B cell (primary cell): ENCODE results near the gene DLG2. TPM values are rescaled to one million over a fixed set of nuclear protein-coding genes. Genes with fewer than 3 reads are reported as not detected.

Experiments
- ATAC-seq: fragments of 200-7000 bp; cut with Tn5 transposase; one replicate; pipeline ENCODE4 v1.10.0; 2021; ENCODE audit warnings: low read depth, mild to moderate bottlenecking, moderate number of reproducible peaks, moderate library complexity
- CTCF ChIA-PET: fragments of 350-600 bp; sonication (Branson Sonifier 250); formaldehyde crosslinking; loops from one replicate; lab custom pipeline; 2021; ENCODE audit warnings: antibody characterized with exemption, inconsistent platforms; lab: Charles Lee
- POLR2A ChIA-PET: fragments of 350-600 bp; sonication (Branson Sonifier 250); formaldehyde crosslinking; loops from one replicate; lab custom pipeline; 2021; ENCODE audit warnings: antibody characterized with exemption; lab: Charles Lee
- DNase-seq: peaks from one replicate; pipeline ENCODE4 v3.0.0; 2013
- H2AFZ ChIP-seq: 2 replicates; pipeline ENCODE4 v1.6.1; 2012; ENCODE audit warnings: mild to moderate bottlenecking, low read depth, low read length; ENCODE audit not compliant: insufficient read depth, poor library complexity, severe bottlenecking
- H3K27ac ChIP-seq, 2 donors: 1 replicate in 1 of 2; 2 replicates in 1 of 2; pipeline ENCODE4 v1.5.1; 2012 to 2013; ENCODE audit warnings: low read length in 2 of 2, mild to moderate bottlenecking in 2 of 2, moderate library complexity in 1 of 2
- H3K27me3 ChIP-seq, 4 experiments: fragments of 200-600 bp in 1 of 4; sonication (generic) in 1 of 4; replicated peaks in 1 of 4; 1 replicate in 2 of 4; 2 replicates in 2 of 4; pipeline versions ENCODE4 v1.6.1 to v1.7.0; 2013 to 2016; ENCODE audit warnings: low read length in 3 of 4, mild to moderate bottlenecking in 2 of 4, mixed read lengths in 1 of 4, moderate library complexity in 1 of 4; ENCODE audit not compliant: insufficient read depth in 4 of 4, control insufficient read depth in 3 of 4; ENCODE audit errors: control extremely low read depth in 1 of 4
- H3K36me3 ChIP-seq, 2 experiments: replicated peaks in 1 of 2; 1 replicate in 1 of 2; 2 replicates in 1 of 2; pipeline versions ENCODE4 v1.6.1 to v1.7.1; 2013; ENCODE audit warnings: low read length in 1 of 2; ENCODE audit not compliant: insufficient read depth in 2 of 2, control insufficient read depth in 1 of 2; ENCODE audit errors: control extremely low read depth in 1 of 2, extremely low read depth in 1 of 2
- H3K4me1 ChIP-seq, 2 donors: fragments of 200-600 bp in 1 of 2; sonication (generic) in 1 of 2; 1 replicate in 1 of 2; 2 replicates in 1 of 2; pipeline versions ENCODE4 v1.5.1 to v1.6.1; 2013 to 2017; ENCODE audit warnings: low read length in 2 of 2; ENCODE audit not compliant: control insufficient read depth in 2 of 2, insufficient read depth in 2 of 2
- H3K4me2 ChIP-seq: replicated peaks from 2 replicates; pipeline ENCODE3; 2012; ENCODE audit warnings: mild to moderate bottlenecking, low read depth, low read length; ENCODE audit not compliant: poor library complexity, severe bottlenecking
- H3K4me3 ChIP-seq, 5 experiments: fragments of 200-600 bp in 1 of 5; sonication (generic) in 1 of 5; 1 replicate in 3 of 5; 2 replicates in 2 of 5; pipeline versions ENCODE4 v1.5.1 to v1.7.0; 2011 to 2016; ENCODE audit warnings: low read length in 4 of 5, mild to moderate bottlenecking in 4 of 5, low read depth in 2 of 5, control low read depth in 1 of 5, moderate library complexity in 1 of 5; ENCODE audit not compliant: insufficient read depth in 1 of 5; ENCODE audit errors: control extremely low read depth in 1 of 5, extremely low read depth in 1 of 5
- H3K79me2 ChIP-seq: fragments of 200-600 bp; sonication (generic); one replicate; pipeline ENCODE4 v1.6.0; 2016; ENCODE audit warnings: low read length; ENCODE audit not compliant: control insufficient read depth, insufficient read depth
- H3K9ac ChIP-seq: fragments of 200-600 bp; sonication (generic); 2 replicates; pipeline ENCODE4 v1.6.1; 2017; ENCODE audit warnings: mild to moderate bottlenecking, low read length, moderate library complexity
- H3K9me3 ChIP-seq, 3 donors: one replicate each; pipeline versions ENCODE4 v1.6.1 to v1.7.1; 2013; ENCODE audit warnings: low read length in 2 of 3; ENCODE audit not compliant: control insufficient read depth in 2 of 3, insufficient read depth in 1 of 3; ENCODE audit errors: control extremely low read depth in 1 of 3
- H4K20me1 ChIP-seq: 2 replicates; pipeline ENCODE4 v1.6.0; 2012; ENCODE audit warnings: mild to moderate bottlenecking, low read length; ENCODE audit not compliant: insufficient read depth, control insufficient read depth, poor library complexity, severe bottlenecking
- H3K27ac Mint-ChIP-seq: one replicate; pipeline ENCODE4 v1.8.0; 2021; ENCODE audit warnings: mixed read lengths
- H3K27me3 Mint-ChIP-seq: one replicate; pipeline ENCODE4 v1.8.0; 2021; ENCODE audit warnings: mixed read lengths
- H3K4me1 Mint-ChIP-seq: one replicate; pipeline ENCODE4 v1.8.0; 2021; ENCODE audit warnings: mixed read lengths
- H3K4me3 Mint-ChIP-seq: one replicate; pipeline ENCODE4 v1.8.0; 2021; ENCODE audit warnings: mixed read lengths
- H3K9me3 Mint-ChIP-seq: one replicate; pipeline ENCODE4 v1.8.0; 2022; ENCODE audit warnings: mixed read lengths; ENCODE audit not compliant: insufficient read depth
- EZH2 ChIP-seq: IDR thresholded peaks from 2 replicates; pipeline ENCODE4 v1.6.1; 2012; ENCODE audit warnings: borderline replicate concordance, low read depth, mild to moderate bottlenecking, moderate library complexity, low read length; ENCODE audit not compliant: insufficient read depth, poor library complexity, severe bottlenecking
- WGBS: methylation state at CpG from one replicate; pipeline ENCODE4 v1.1.5; 2013; ENCODE audit warnings: missing lambda C conversion rate; ENCODE audit not compliant: insufficient coverage; 5-methylcytosine and 5-hydroxymethylcytosine counted together
- intact Hi-C: fragments of 100-400 bp; cut with micrococcal nuclease; formaldehyde crosslinking; loops from one replicate; pipeline ENCODE4 v1.10.0; 2022
- polyA plus RNA-seq: library from polyadenylated mRNA; depleted of rRNA; stranded (reverse); fragments of >200 nt; gene quantifications from 2 replicates; pipeline ENCODE4 v1.2.3, GENCODE V29; 2012
- total RNA-seq, 2 donors: library from RNA; stranded (reverse); fragments of 120-200 nt in 1 of 2; gene quantifications; 1 replicate in 1 of 2; 2 replicates in 1 of 2; pipeline versions ENCODE4 v1.2.3 to v1.2.4, GENCODE V29; 2013 to 2022
- TF ChIP-seq, protein P1 (sequence below): fragments of 200-600 bp; IDR thresholded peaks from one replicate; pipeline ENCODE4 v1.8.0; 2022; ENCODE audit warnings: antibody characterized with exemption, mild to moderate bottlenecking

Gene DLG2
- total and polyA plus RNA-seq, 2 donors (not counting 1 experiment from before 2014, with no cell fraction given): 0.54 to 5.4 TPM

DNA sequence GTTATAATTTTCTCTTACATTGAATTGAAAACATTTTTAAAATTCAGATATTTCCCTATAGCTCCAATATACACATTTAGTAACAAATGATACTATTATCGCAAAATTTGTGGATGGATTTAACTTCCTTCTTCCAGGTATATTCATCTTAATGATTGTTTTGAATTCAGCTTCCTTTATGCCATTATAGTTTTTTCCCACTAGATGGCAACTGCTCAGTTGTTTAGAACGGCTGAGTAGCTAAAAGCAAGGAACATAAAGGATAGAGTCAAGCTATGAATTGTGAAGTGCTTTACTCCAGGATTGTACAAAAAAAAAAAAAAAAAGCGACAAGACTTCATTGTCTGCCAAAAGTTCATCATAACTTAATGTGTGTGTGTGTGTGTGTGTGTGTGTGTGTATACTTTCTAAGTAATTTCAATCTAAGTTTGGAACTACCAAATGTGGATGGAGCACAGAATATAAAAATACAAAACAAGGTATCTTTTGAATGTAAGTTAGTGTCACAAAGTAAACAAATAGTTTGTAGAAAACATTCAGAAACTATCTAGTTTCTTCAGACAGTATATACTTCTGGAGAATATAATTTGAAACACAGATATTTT, 846.4 kb downstream of the DLG2 start:
- no peak overlapping the region for H3K9ac ChIP-seq
- H3K4me3 ChIP-seq: no peak overlapping the region
- H3K27me3 ChIP-seq: no peaks in the 10 kb centered on the region
- H3K9me3 ChIP-seq: no peaks in the 10 kb centered on the region
- ATAC-seq: no peak
- no peak overlapping the region for H3K27ac Mint-ChIP-seq
- POLR2A ChIA-PET: no interaction called here
- no peaks in the 10 kb centered on the region for H3K36me3 ChIP-seq
- peak; percentile 32 for DNase-seq
- no peaks in the 10 kb centered on the region for H3K9me3 Mint-ChIP-seq
- no peaks in the 10 kb centered on the region for H4K20me1 ChIP-seq
- no peaks in the 10 kb centered on the region for H3K4me1 Mint-ChIP-seq
- no peaks in the 10 kb centered on the region for H3K4me1 ChIP-seq
- CTCF ChIA-PET: interaction anchor here (0.6 to 2.1 kb wide), 11 partner anchors 9 to 978 kb away, joined by 3 to 30 read pairs (median 3); no protein-coding TSS in a partner anchor
- H3K27ac ChIP-seq: no peak overlapping the region
- no peak overlapping the region for H3K4me2 ChIP-seq
- no peak overlapping the region for H2AFZ ChIP-seq
- no peak for TF ChIP-seq EZH2
- TF ChIP-seq, protein P1, sequence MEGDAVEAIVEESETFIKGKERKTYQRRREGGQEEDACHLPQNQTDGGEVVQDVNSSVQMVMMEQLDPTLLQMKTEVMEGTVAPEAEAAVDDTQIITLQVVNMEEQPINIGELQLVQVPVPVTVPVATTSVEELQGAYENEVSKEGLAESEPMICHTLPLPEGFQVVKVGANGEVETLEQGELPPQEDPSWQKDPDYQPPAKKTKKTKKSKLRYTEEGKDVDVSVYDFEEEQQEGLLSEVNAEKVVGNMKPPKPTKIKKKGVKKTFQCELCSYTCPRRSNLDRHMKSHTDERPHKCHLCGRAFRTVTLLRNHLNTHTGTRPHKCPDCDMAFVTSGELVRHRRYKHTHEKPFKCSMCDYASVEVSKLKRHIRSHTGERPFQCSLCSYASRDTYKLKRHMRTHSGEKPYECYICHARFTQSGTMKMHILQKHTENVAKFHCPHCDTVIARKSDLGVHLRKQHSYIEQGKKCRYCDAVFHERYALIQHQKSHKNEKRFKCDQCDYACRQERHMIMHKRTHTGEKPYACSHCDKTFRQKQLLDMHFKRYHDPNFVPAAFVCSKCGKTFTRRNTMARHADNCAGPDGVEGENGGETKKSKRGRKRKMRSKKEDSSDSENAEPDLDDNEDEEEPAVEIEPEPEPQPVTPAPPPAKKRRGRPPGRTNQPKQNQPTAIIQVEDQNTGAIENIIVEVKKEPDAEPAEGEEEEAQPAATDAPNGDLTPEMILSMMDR: peak; percentile 29
- no peaks in the 10 kb centered on the region for H3K79me2 ChIP-seq
- no peak overlapping the region for H3K4me3 Mint-ChIP-seq
- no CpG with 5 or more reads among the region's 3 CpGs for WGBS
- intact Hi-C loops: loop anchor here (1.0 to 10.0 kb wide), 2 partner anchors 384 to 811 kb away; no protein-coding TSS in a partner anchor
- no peaks in the 10 kb centered on the region for H3K27me3 Mint-ChIP-seq

DNA sequence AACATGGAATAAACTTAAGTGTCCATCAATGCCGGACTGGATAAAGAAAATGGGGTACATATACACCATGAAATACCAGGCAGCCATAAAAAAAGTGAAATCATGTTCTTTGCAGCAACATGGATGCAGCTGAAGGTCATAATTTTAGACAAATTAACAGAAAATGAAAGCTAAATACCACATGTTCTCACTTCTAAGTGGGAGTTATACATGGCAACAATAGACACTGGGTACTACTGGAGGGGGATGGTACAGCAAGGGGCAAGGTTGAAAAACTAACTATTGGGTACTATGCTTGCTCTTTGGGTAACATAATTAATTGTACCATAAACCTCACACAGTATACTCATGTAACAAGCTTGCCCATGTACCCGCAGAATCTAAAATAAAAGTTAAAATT, 851.6 kb downstream of the DLG2 start:
- WGBS: no CpG with 5 or more reads among the region's 2 CpGs
- ChIA-PET POLR2A (no interaction called here), CTCF (no interaction called here)
- Histone ChIP-seq H4K20me1 (no peaks in the 10 kb centered on the region), H3K9ac (no peak overlapping the region), H3K4me2 (no peak overlapping the region), H2AFZ (no peak overlapping the region), H3K4me3 (no peak overlapping the region), H3K4me1 (no peaks in the 10 kb centered on the region), H3K27me3 (no peaks in the 10 kb centered on the region), H3K27ac (no peak overlapping the region), H3K79me2 (no peaks in the 10 kb centered on the region), H3K36me3 (no peaks in the 10 kb centered on the region), H3K9me3 (peaks cover 0 to 4% (median 3%) of the 10 kb centered on the region in 3 donors)
- intact Hi-C loops: no loop called here
- no peak for DNase-seq
- ATAC-seq: no peak
- H3K9me3 Mint-ChIP-seq: peaks cover 2% of the 10 kb centered on the region
- no peaks in the 10 kb centered on the region for H3K4me1 Mint-ChIP-seq
- no peak overlapping the region for H3K27ac Mint-ChIP-seq
- TF ChIP-seq, protein P1: no peak
- no peak for TF ChIP-seq EZH2
- H3K27me3 Mint-ChIP-seq: no peaks in the 10 kb centered on the region
- H3K4me3 Mint-ChIP-seq: no peak overlapping the region
